HepG2 (cell line): ENCODE measurements around the gene EVA1A. TPM values are rescaled to one million over a fixed set of nuclear protein-coding genes. Genes with fewer than 3 reads are reported as not detected.

Experiments used
- AHR ChIP-seq: IDR thresholded peaks from 2 replicates; pipeline ENCODE4 v1.6.1; 2018; ENCODE audit warnings: missing genetic modification reagents, missing compliant biosample characterization
- BCL3 ChIP-seq: sonication (generic); formaldehyde crosslinking; IDR thresholded peaks from 2 replicates; pipeline ENCODE4 v1.5.1; 2020; ENCODE audit warnings: mild to moderate bottlenecking, missing genetic modification reagents, moderate library complexity
- E2F1 ChIP-seq: sonication (generic); formaldehyde crosslinking; IDR thresholded peaks from 2 replicates; pipeline ENCODE4 v1.5.0; 2020; ENCODE audit warnings: missing genetic modification reagents
- FOXJ3 ChIP-seq: sonication (generic); formaldehyde crosslinking; IDR thresholded peaks from 2 replicates; pipeline ENCODE4 v1.4.0; 2020; ENCODE audit warnings: missing genetic modification reagents, mild to moderate bottlenecking, borderline replicate concordance
- KDM5A ChIP-seq: fragments of 200-600 bp; sonication (generic); IDR thresholded peaks from 2 replicates; pipeline ENCODE4 v1.7.0; 2018; ENCODE audit warnings: antibody characterized with exemption, mild to moderate bottlenecking, low read length, borderline replicate concordance
- KDM6A ChIP-seq: IDR thresholded peaks from 2 replicates; pipeline ENCODE4 v1.6.1; 2016; ENCODE audit warnings: low read depth
- MXD4 ChIP-seq: IDR thresholded peaks from 2 replicates; pipeline ENCODE4 v1.6.1; 2016; ENCODE audit warnings: mild to moderate bottlenecking, missing biosample characterization, missing genetic modification reagents
- PHF21A ChIP-seq: sonication (generic); formaldehyde crosslinking; IDR thresholded peaks from 2 replicates; pipeline ENCODE4 v1.5.0; 2020; ENCODE audit warnings: mild to moderate bottlenecking, missing genetic modification reagents
- THAP11 ChIP-seq: IDR thresholded peaks from 2 replicates; pipeline ENCODE4 v1.6.1; 2016; ENCODE audit warnings: missing biosample characterization, missing genetic modification reagents
- ZNF143 ChIP-seq: sonication (generic); formaldehyde crosslinking; IDR thresholded peaks from 2 replicates; pipeline ENCODE4 v1.4.0; 2020; ENCODE audit warnings: missing genetic modification reagents
- ZNF234 ChIP-seq: sonication (generic); formaldehyde crosslinking; conservative IDR thresholded peaks from 2 replicates; pipeline ENCODE4 v1.5.1; 2020; ENCODE audit warnings: mild to moderate bottlenecking, missing genetic modification reagents
- ZNF33B ChIP-seq: sonication (generic); formaldehyde crosslinking; IDR thresholded peaks from 2 replicates; pipeline ENCODE4 v1.5.1; 2020; ENCODE audit warnings: mild to moderate bottlenecking, missing genetic modification reagents
- ZNF570 ChIP-seq: sonication (generic); formaldehyde crosslinking; IDR thresholded peaks from 2 replicates; pipeline ENCODE4 v1.4.0; 2020; ENCODE audit warnings: mild to moderate bottlenecking, missing genetic modification reagents, borderline replicate concordance
- polyA plus RNA-seq, 8 experiments: library from polyadenylated mRNA; depleted of rRNA in 3 of 8; stranded (reverse) in 7 of 8; unstranded in 1 of 8; fragments of >200 nt; fragmentation: Illumina TruSeq in 4 of 8; extraction: Trizol in 4 of 8; gene quantifications; 2 replicates each; pipeline versions ENCODE4 v1.2.1 to v1.2.3, GENCODE V29; 2011 to 2016; ENCODE audit warnings: low read depth in 4 of 8, missing spikeins in 1 of 8, mixed read lengths in 1 of 8; ENCODE audit not compliant: insufficient read depth in 1 of 8
- total RNA-seq, 5 experiments: library from RNA; depleted of rRNA; stranded (reverse); fragments of >200 nt; fragmentation: Illumina TruSeq; extraction: Trizol; gene quantifications; 2 replicates each; pipeline ENCODE4 v1.2.3, GENCODE V29; 2016; ENCODE audit warnings: low read depth in 1 of 5
- TF ChIP-seq, protein P1 (sequence below): sonication (generic); formaldehyde crosslinking; IDR thresholded peaks from 2 replicates; pipeline ENCODE4 v1.4.0; 2020; ENCODE audit warnings: missing genetic modification reagents
- TF ChIP-seq, protein P2 (sequence below): sonication (generic); formaldehyde crosslinking; IDR thresholded peaks from 2 replicates; pipeline ENCODE4 v1.8.1; 2022; ENCODE audit warnings: mild to moderate bottlenecking, missing genetic modification reagents
- TF ChIP-seq, protein P3 (sequence below): sonication (generic); formaldehyde crosslinking; IDR thresholded peaks from 2 replicates; pipeline ENCODE4 v1.9.0; 2021; ENCODE audit warnings: missing genetic modification reagents, mild to moderate bottlenecking, borderline replicate concordance

Gene EVA1A
- total and polyA plus RNA-seq, 2 of the 13 experiments (the other 11 are each of a cell fraction or from before 2014, with no cell fraction given): 57.5 to 57.8 TPM

- TF ChIP-seq, protein P1, sequence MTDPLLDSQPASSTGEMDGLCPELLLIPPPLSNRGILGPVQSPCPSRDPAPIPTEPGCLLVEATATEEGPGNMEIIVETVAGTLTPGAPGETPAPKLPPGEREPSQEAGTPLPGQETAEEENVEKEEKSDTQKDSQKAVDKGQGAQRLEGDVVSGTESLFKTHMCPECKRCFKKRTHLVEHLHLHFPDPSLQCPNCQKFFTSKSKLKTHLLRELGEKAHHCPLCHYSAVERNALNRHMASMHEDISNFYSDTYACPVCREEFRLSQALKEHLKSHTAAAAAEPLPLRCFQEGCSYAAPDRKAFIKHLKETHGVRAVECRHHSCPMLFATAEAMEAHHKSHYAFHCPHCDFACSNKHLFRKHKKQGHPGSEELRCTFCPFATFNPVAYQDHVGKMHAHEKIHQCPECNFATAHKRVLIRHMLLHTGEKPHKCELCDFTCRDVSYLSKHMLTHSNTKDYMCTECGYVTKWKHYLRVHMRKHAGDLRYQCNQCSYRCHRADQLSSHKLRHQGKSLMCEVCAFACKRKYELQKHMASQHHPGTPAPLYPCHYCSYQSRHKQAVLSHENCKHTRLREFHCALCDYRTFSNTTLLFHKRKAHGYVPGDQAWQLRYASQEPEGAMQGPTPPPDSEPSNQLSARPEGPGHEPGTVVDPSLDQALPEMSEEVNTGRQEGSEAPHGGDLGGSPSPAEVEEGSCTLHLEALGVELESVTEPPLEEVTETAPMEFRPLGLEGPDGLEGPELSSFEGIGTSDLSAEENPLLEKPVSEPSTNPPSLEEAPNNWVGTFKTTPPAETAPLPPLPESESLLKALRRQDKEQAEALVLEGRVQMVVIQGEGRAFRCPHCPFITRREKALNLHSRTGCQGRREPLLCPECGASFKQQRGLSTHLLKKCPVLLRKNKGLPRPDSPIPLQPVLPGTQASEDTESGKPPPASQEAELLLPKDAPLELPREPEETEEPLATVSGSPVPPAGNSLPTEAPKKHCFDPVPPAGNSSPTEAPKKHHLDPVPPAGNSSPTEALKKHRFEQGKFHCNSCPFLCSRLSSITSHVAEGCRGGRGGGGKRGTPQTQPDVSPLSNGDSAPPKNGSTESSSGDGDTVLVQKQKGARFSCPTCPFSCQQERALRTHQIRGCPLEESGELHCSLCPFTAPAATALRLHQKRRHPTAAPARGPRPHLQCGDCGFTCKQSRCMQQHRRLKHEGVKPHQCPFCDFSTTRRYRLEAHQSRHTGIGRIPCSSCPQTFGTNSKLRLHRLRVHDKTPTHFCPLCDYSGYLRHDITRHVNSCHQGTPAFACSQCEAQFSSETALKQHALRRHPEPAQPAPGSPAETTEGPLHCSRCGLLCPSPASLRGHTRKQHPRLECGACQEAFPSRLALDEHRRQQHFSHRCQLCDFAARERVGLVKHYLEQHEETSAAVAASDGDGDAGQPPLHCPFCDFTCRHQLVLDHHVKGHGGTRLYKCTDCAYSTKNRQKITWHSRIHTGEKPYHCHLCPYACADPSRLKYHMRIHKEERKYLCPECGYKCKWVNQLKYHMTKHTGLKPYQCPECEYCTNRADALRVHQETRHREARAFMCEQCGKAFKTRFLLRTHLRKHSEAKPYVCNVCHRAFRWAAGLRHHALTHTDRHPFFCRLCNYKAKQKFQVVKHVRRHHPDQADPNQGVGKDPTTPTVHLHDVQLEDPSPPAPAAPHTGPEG (CRISPR knock-in tag): peak; percentile 74; the same call in 1 of the 2 replicates
- TF ChIP-seq ZNF570 (CRISPR knock-in tag) (no peak), AHR (no peak), BCL3 (CRISPR knock-in tag) (peak; percentile 74; the same call in 1 of the 2 replicates), PHF21A (peak; percentile 65; the same call in 1 of the 2 replicates), MXD4 (CRISPR knock-in tag) (peak; percentile 45; the same call in 1 of the 2 replicates), KDM5A (peak; percentile 31; the same call in 1 of the 2 replicates), E2F1 (no peak), THAP11 (CRISPR knock-in tag) (peak; percentile 12; the same call in 1 of the 2 replicates), KDM6A (CRISPR knock-in tag) (peak; percentile 59; the same call in 1 of the 2 replicates), FOXJ3 (CRISPR knock-in tag) (peak; percentile 89; the same call in 1 of the 2 replicates), ZNF143 (CRISPR knock-in tag) (peak; percentile 14; the same call in 1 of the 2 replicates), ZNF234 (no peak), ZNF33B (CRISPR knock-in tag) (no peak)
- TF ChIP-seq, protein P2, sequence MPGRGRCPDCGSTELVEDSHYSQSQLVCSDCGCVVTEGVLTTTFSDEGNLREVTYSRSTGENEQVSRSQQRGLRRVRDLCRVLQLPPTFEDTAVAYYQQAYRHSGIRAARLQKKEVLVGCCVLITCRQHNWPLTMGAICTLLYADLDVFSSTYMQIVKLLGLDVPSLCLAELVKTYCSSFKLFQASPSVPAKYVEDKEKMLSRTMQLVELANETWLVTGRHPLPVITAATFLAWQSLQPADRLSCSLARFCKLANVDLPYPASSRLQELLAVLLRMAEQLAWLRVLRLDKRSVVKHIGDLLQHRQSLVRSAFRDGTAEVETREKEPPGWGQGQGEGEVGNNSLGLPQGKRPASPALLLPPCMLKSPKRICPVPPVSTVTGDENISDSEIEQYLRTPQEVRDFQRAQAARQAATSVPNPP: no peak
- TF ChIP-seq, protein P3, sequence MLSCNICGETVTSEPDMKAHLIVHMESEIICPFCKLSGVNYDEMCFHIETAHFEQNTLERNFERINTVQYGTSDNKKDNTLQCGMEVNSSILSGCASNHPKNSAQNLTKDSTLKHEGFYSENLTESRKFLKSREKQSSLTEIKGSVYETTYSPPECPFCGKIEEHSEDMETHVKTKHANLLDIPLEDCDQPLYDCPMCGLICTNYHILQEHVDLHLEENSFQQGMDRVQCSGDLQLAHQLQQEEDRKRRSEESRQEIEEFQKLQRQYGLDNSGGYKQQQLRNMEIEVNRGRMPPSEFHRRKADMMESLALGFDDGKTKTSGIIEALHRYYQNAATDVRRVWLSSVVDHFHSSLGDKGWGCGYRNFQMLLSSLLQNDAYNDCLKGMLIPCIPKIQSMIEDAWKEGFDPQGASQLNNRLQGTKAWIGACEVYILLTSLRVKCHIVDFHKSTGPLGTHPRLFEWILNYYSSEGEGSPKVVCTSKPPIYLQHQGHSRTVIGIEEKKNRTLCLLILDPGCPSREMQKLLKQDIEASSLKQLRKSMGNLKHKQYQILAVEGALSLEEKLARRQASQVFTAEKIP (CRISPR knock-in tag): no peak
Measured at GRCh38 chr2:75570948-75571729, 10.4 kb upstream of the EVA1A start (continued).
